K562 (cell line): ENCODE measurements around the gene FMNL2.

Experiments
- CEBPB ChIP-seq: fragments of 450-650 bp; IDR thresholded peaks from 2 replicates; pipeline ENCODE4 v1.6.1; 2016; ENCODE audit warnings: missing genetic modification characterization, missing compliant biosample characterization
- FOSL1 ChIP-seq: fragments of 200-800 bp; sonication (Bioruptor generic); conservative IDR thresholded peaks from 2 replicates; pipeline ENCODE4 v1.6.1; 2016; ENCODE audit warnings: missing genetic modification characterization, missing compliant biosample characterization
- NEUROD1 ChIP-seq: fragments of 150-350 bp; IDR thresholded peaks from 2 replicates; pipeline ENCODE4 v1.6.1; 2014; ENCODE audit warnings: borderline replicate concordance, low read length, low read depth; ENCODE audit not compliant: partially characterized antibody
- POLR2A ChIP-seq: fragments of 450-650 bp; conservative IDR thresholded peaks from 2 replicates; pipeline ENCODE4 v1.6.1; 2016
- TAF15 ChIP-seq: fragments of 200-400 bp; formaldehyde crosslinking; IDR thresholded peaks from 2 replicates; pipeline ENCODE4 v1.6.1; 2017; ENCODE audit warnings: mild to moderate bottlenecking, low read depth, low read length, moderate library complexity
- ZNF146 ChIP-seq: IDR thresholded peaks from one replicate; pipeline ENCODE4 v1.6.1; 2018; ENCODE audit warnings: missing compliant biosample characterization; ENCODE audit not compliant: unreplicated experiment
- ZNF23 ChIP-seq: fragments of 250-450 bp; sonication (Bioruptor Pico); IDR thresholded peaks from 2 replicates; pipeline ENCODE4 v1.4.0; 2020; ENCODE audit warnings: mild to moderate bottlenecking
- TF ChIP-seq, protein P1 (sequence below): sonication (generic); formaldehyde crosslinking; IDR thresholded peaks from 2 replicates; pipeline ENCODE4 v1.9.0; 2022; ENCODE audit warnings: mild to moderate bottlenecking, missing genetic modification reagents
- TF ChIP-seq, protein P2 (sequence below), 2 experiments: fragments of 450-650 bp in 1 of 2; sonication (generic) in 1 of 2; formaldehyde crosslinking in 1 of 2; IDR thresholded peaks in 1 of 2; conservative IDR thresholded peaks in 1 of 2; 2 replicates each; pipeline versions ENCODE4 v1.6.1 to v1.8.1; 2016 to 2023; ENCODE audit warnings: mild to moderate bottlenecking in 2 of 2, moderate library complexity in 2 of 2, inconsistent platforms in 1 of 2, missing genetic modification reagents in 1 of 2
- TF ChIP-seq, protein P3 (sequence below): fragments of 450-650 bp; formaldehyde crosslinking; IDR thresholded peaks from 2 replicates; pipeline ENCODE4 v1.4.0; 2020; ENCODE audit warnings: mild to moderate bottlenecking

DNA sequence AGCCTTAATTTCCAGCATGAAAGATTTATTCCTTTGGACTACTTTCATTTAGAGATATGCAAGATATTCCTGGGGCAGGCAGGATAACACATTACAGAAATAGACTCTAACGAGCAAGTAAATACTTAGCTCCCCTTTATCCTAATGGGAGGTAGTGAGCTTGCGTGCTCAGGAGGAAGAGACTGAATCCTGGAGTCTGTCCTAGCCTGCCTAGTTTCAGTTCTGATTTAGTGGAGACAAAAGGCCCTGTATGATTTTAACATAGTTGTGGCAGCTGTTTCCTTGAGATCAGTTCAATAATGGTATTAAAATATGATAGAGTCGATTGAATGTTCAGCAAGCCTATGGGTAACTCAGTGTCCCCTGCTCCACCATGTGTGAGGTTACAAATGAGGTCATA lies 109.5 kb downstream of the FMNL2 start:
- TF ChIP-seq CEBPB (tag), result no peak
- no peak for TF ChIP-seq FOSL1
- no peak for TF ChIP-seq POLR2A
- no peak for TF ChIP-seq ZNF23 (CRISPR knock-in tag)
- TF ChIP-seq NEUROD1, result no peak
- TF ChIP-seq, protein P1, sequence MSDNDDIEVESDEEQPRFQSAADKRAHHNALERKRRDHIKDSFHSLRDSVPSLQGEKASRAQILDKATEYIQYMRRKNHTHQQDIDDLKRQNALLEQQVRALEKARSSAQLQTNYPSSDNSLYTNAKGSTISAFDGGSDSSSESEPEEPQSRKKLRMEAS (CRISPR knock-in tag), result no peak
- TF ChIP-seq, protein P2, sequence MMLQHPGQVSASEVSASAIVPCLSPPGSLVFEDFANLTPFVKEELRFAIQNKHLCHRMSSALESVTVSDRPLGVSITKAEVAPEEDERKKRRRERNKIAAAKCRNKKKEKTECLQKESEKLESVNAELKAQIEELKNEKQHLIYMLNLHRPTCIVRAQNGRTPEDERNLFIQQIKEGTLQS (IDR thresholded peaks at IDR 0.05), result no peak
- TF ChIP-seq, protein P2 (CRISPR knock-in tag; conservative IDR thresholded peaks at IDR 0.05), result no peak
- TF ChIP-seq, protein P3, sequence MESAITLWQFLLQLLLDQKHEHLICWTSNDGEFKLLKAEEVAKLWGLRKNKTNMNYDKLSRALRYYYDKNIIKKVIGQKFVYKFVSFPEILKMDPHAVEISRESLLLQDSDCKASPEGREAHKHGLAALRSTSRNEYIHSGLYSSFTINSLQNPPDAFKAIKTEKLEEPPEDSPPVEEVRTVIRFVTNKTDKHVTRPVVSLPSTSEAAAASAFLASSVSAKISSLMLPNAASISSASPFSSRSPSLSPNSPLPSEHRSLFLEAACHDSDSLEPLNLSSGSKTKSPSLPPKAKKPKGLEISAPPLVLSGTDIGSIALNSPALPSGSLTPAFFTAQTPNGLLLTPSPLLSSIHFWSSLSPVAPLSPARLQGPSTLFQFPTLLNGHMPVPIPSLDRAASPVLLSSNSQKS, result no peak
- TF ChIP-seq TAF15, result no peak
- no peak for TF ChIP-seq ZNF146 (CRISPR knock-in tag)
